Endodermal cell (in vitro differentiated cells): ENCODE measurements around the gene PRR20G. TPM values are rescaled to one million over a fixed set of nuclear protein-coding genes. Genes with fewer than 3 reads are reported as not detected.

Source experiments
- DNase-seq: peaks from one replicate; pipeline ENCODE4 v3.0.0-alpha.2; 2017
- H3K27ac ChIP-seq: 2 replicates; pipeline ENCODE4 v1.5.1; 2013; ENCODE audit warnings: mild to moderate bottlenecking, low read depth, low read length, moderate library complexity
- H3K27me3 ChIP-seq: 2 replicates; pipeline ENCODE4 v1.6.1; 2013; ENCODE audit warnings: mild to moderate bottlenecking, low read length, moderate library complexity; ENCODE audit not compliant: insufficient read depth, control insufficient read depth, poor library complexity, severe bottlenecking
- H3K36me3 ChIP-seq: 2 replicates; pipeline ENCODE4 v1.7.0; 2013; ENCODE audit warnings: mild to moderate bottlenecking, low read length, moderate library complexity; ENCODE audit not compliant: control insufficient read depth, insufficient read depth
- H3K4me1 ChIP-seq: one replicate; pipeline ENCODE4 v1.7.0; 2013; ENCODE audit warnings: low read length; ENCODE audit not compliant: control insufficient read depth, insufficient read depth
- H3K4me3 ChIP-seq: 2 replicates; pipeline ENCODE4 v1.5.1; 2013; ENCODE audit warnings: mild to moderate bottlenecking, low read length, moderate library complexity
- H3K9ac ChIP-seq: 2 replicates; pipeline ENCODE4 v1.6.1; 2013; ENCODE audit warnings: mild to moderate bottlenecking, low read length, moderate library complexity; ENCODE audit not compliant: poor library complexity, severe bottlenecking; ENCODE audit errors: extremely low read depth
- H3K9me3 ChIP-seq: 2 replicates; pipeline ENCODE4 v1.6.1; 2013; ENCODE audit warnings: mild to moderate bottlenecking, low read length, moderate library complexity; ENCODE audit not compliant: control insufficient read depth
- H3K27ac Mint-ChIP-seq: 2 replicates; pipeline ENCODE4 v1.8.0; 2020; ENCODE audit warnings: mixed read lengths
- H3K27me3 Mint-ChIP-seq: 2 replicates; pipeline ENCODE4 v1.8.0; 2021; ENCODE audit warnings: mild to moderate bottlenecking, mixed read lengths; ENCODE audit not compliant: insufficient read depth
- H3K36me3 Mint-ChIP-seq: 2 replicates; pipeline ENCODE4 v1.8.0; 2020; ENCODE audit warnings: low read depth, mixed read lengths
- H3K4me1 Mint-ChIP-seq: 2 replicates; pipeline ENCODE4 v1.8.0; 2020; ENCODE audit warnings: mixed read lengths
- H3K4me3 Mint-ChIP-seq: 2 replicates; pipeline ENCODE4 v1.8.0; 2020; ENCODE audit warnings: mild to moderate bottlenecking, moderate library complexity, mixed read lengths
- H3K9me3 Mint-ChIP-seq: 2 replicates; pipeline ENCODE4 v1.8.0; 2020; ENCODE audit warnings: mild to moderate bottlenecking, mixed read lengths
- CTCF ChIP-seq: fragments of 200-600 bp; sonication (generic); conservative IDR thresholded peaks from 2 replicates; pipeline ENCODE4 v1.5.0; 2021; ENCODE audit warnings: antibody characterized with exemption, mild to moderate bottlenecking
- WGBS, 2 experiments: methylation state at CpG; one replicate each; pipeline versions ENCODE4 v1.1.5 to v1.1.7; 2013; ENCODE audit warnings: missing lambda C conversion rate in 2 of 2, mixed read lengths in 1 of 2; ENCODE audit not compliant: insufficient coverage in 1 of 2, insufficient read length in 1 of 2; 5-methylcytosine and 5-hydroxymethylcytosine counted together
- total RNA-seq, 2 donors: library from RNA; stranded (reverse); fragmentation: NEBNext Ultra II Directional in 1 of 2; extraction: Animal tissue kit (Norgen Biotek cat#: 25700) in 1 of 2; gene quantifications; 2 replicates in 1 of 2; 3 replicates in 1 of 2; pipeline ENCODE4 v1.2.1, GENCODE V29; 2021

The PRR20G gene
- total RNA-seq, 2 donors from 2014 or later = not detected

GRCh38 chr3:127262533-127262932 lies 25.3 kb downstream of the PRR20G start:
- Histone ChIP-seq H3K9me3 (no peaks in the 10 kb centered on the region), H3K27ac (no peak overlapping the region), H3K4me1 (no peaks in the 10 kb centered on the region), H3K4me3 (no peak overlapping the region), H3K27me3 (no peaks in the 10 kb centered on the region), H3K9ac (no peak overlapping the region), H3K36me3 (no peaks in the 10 kb centered on the region)
- no peak for TF ChIP-seq CTCF
- H3K27me3 Mint-ChIP-seq = peaks cover 14% of the 10 kb centered on the region
- no peaks in the 10 kb centered on the region for H3K9me3 Mint-ChIP-seq
- WGBS, 2 experiments = 90 to 94% methylated on average over 3 of the region's 3 CpGs
- no peak for DNase-seq
- H3K4me3 Mint-ChIP-seq = no peak overlapping the region
- H3K4me1 Mint-ChIP-seq = no peaks in the 10 kb centered on the region
- no peak overlapping the region for H3K27ac Mint-ChIP-seq
- no peaks in the 10 kb centered on the region for H3K36me3 Mint-ChIP-seq

- H3K9ac ChIP-seq = no peak overlapping the region
- 90 to 91% methylated on average over 5 to 7 of the region's 7 CpGs for WGBS, 2 experiments
- H3K36me3 ChIP-seq = no peaks in the 10 kb centered on the region
- Mint-ChIP-seq H3K4me1 (no peaks in the 10 kb centered on the region), H3K9me3 (no peaks in the 10 kb centered on the region), H3K27ac (no peak overlapping the region), H3K36me3 (no peaks in the 10 kb centered on the region), H3K27me3 (peaks cover 12% of the 10 kb centered on the region), H3K4me3 (no peak overlapping the region)
- no peaks in the 10 kb centered on the region for H3K27me3 ChIP-seq
- H3K27ac ChIP-seq = no peak overlapping the region
- no peak overlapping the region for H3K4me3 ChIP-seq
- TF ChIP-seq CTCF = no peak
- H3K4me1 ChIP-seq = no peaks in the 10 kb centered on the region
- no peak for DNase-seq
- no peaks in the 10 kb centered on the region for H3K9me3 ChIP-seq
These were observed 25.9 kb downstream of the PRR20G start for GRCh38 chr3:127261925-127262324.

- Mint-ChIP-seq H3K27ac (no peak overlapping the region), H3K4me3 (no peak overlapping the region), H3K36me3 (no peaks in the 10 kb centered on the region), H3K9me3 (peaks cover under 1% of the 10 kb centered on the region), H3K27me3 (peaks cover 10% of the 10 kb centered on the region), H3K4me1 (no peaks in the 10 kb centered on the region)
- Histone ChIP-seq H3K9me3 (no peaks in the 10 kb centered on the region), H3K36me3 (no peaks in the 10 kb centered on the region), H3K27ac (no peak overlapping the region), H3K27me3 (no peaks in the 10 kb centered on the region), H3K9ac (no peak overlapping the region), H3K4me3 (no peak overlapping the region), H3K4me1 (no peaks in the 10 kb centered on the region)
- no peak for DNase-seq
- WGBS, 2 experiments = 83 to 93% methylated on average over 5 to 6 of the region's 6 CpGs
- no peak for TF ChIP-seq CTCF
These were observed 26.9 kb downstream of the PRR20G start for GRCh38 chr3:127260826-127261555.
